ENCODE measurements around the gene PRRT1B.
"Not testable (repeated sequence)": the region's sequence is repeated elsewhere in the genome, so short reads cannot be mapped to it uniquely, and the experiment has no call there.

Gene PRRT1B

DNA sequence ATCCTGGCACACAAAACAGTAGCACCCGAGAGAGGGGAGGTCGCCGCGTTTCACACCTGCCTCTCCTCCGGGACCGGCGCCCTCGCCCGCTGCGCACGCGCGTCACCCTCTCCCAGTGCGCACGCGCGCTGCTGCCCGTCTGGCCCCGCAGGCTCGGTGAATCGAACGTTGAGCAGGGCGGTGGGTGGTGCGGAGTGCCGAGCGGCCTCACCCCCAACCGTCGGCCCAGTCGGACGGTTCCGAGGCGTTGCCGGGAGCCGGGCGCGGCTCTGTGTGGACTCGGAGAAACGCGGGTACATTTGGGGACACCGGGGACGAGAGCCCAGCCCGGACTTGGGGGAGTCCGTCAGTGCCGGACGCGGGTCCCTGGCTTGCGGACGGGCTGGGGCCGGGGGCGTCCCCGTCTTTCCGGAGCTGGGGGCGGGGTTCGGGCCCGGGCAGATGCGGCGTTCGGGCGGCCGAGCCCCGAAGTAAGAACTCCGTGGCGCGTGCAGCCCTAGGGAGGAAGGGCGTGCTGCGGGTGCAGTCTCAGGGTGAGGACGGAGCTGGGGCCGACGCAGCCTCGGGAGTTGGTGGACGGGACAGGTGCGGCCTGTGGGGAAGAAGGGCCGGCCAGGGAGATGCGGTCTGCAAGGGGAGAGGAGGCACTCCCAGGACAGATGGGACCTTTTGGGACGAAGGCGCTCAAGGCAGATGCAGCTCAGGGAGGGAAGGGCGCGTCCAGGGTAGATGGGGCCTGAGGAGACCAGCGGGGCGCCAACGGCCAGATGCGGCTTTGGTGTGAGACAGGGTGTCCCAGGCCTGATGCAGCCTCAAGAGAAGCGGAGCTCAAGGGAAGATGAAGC is 42.3 kb upstream of the PRRT1B start, which contains the start of gene POMT1:
Gene POMT1, plus strand, starts transcription at position 138 of the 845 bp plus-strand sequence. CDS start 1,301 bp downstream, outside the sequence.
- peak within 1 kb of the TSS; percentile 89 for H3K27ac ChIP-seq

GRCh38 chr9:131503626-131504465 is 41.5 kb upstream of the PRRT1B start:
- TF ChIP-seq, protein P1, sequence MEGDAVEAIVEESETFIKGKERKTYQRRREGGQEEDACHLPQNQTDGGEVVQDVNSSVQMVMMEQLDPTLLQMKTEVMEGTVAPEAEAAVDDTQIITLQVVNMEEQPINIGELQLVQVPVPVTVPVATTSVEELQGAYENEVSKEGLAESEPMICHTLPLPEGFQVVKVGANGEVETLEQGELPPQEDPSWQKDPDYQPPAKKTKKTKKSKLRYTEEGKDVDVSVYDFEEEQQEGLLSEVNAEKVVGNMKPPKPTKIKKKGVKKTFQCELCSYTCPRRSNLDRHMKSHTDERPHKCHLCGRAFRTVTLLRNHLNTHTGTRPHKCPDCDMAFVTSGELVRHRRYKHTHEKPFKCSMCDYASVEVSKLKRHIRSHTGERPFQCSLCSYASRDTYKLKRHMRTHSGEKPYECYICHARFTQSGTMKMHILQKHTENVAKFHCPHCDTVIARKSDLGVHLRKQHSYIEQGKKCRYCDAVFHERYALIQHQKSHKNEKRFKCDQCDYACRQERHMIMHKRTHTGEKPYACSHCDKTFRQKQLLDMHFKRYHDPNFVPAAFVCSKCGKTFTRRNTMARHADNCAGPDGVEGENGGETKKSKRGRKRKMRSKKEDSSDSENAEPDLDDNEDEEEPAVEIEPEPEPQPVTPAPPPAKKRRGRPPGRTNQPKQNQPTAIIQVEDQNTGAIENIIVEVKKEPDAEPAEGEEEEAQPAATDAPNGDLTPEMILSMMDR (conservative IDR thresholded peaks at IDR 0.05): no peak
- peak overlapping the region; percentile 89 for H3K27ac ChIP-seq

More for the DNA sequence above, 42.3 kb upstream of the PRRT1B start, which contains the start of gene POMT1:
- TF ChIP-seq, protein P1 (conservative IDR thresholded peaks at IDR 0.05): no peak

GRCh38 chr9:131505012-131505411 is 40.3 kb upstream of the PRRT1B start:
- no peak overlapping the region for H3K27ac ChIP-seq
- TF ChIP-seq, protein P1 (conservative IDR thresholded peaks at IDR 0.05): no peak

DNA sequence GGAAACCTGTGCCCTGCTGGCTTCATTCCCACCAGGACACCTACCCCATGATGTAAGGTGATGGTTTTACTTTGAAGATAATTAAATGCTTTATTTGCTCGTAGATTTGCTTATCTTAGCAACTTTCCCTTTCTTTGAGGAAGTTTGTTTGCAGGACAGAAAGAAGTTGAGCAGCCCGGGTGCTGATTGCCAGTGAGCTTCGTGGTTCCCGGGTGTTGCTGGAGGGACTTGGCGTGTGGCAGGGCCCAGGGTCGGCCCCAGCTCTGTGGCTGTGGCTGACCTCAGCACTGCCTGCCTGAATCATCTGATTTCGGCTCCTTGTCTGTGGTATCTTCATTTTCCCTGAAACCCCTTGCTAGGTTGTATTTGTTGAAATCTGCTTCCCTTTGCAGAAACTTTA is 33.9 kb upstream of the PRRT1B start:
- H3K27ac ChIP-seq: no peak overlapping the region
- TF ChIP-seq, protein P1 (conservative IDR thresholded peaks at IDR 0.05): no peak

DNA sequence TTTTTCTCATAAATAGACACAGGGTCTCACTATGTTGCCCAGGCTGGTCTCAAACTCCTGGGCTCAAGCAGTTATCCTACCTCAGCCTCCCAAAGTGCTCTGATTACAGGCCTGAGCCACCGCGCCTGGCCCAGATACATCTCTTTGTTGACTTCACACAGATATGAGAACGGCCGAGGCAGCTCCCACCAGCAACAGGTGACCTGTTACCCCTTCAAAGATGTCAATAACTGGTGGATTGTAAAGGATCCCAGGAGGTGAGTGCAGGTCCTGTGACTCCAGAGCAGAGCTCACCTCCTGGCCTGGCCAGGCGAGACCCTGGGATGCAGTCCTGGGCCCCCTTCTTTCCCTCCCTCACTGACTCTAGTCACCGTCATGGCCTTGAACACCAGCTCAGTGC is 33.4 kb upstream of the PRRT1B start:
- TF ChIP-seq, protein P1 (conservative IDR thresholded peaks at IDR 0.05): no peak

GRCh38 chr9:131513177-131513576 is 32.1 kb upstream of the PRRT1B start:
- TF ChIP-seq, protein P1 (conservative IDR thresholded peaks at IDR 0.05): no peak
- no peak overlapping the region for H3K27ac ChIP-seq

More for the DNA sequence above, 33.4 kb upstream of the PRRT1B start:
- H3K27ac ChIP-seq: no peak overlapping the region

DNA sequence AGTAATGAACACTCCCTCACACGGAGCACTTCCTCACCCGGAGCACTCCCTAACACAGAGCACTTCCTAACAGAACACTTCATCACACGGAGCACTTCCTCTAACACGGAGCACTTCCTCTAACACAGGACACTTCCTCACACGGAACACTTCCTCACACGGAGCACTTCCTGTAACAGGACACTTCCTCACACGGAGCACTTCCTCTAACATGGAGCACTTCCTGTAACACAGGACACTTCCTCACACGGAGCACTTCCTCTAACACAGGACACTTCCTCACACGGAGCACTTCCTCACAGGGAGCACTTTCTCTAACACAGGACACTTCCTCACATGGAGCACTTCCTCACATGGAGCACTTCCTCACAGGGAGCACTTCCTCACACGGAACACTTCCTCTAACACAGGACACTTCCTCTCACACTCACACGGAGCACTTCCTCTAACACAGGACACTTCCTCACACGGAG is 29.7 kb upstream of the PRRT1B start:
- H3K27ac ChIP-seq: not testable (repeated sequence)
